A549 (cell line): Measurements from ENCODE around the gene LRRC46.

Source experiments
- ATOH8 ChIP-seq: fragments of 250-450 bp; sonication (Bioruptor Pico); IDR thresholded peaks from 2 replicates; pipeline ENCODE4 v1.5.0; 2020; ENCODE audit warnings: low read depth, mild to moderate bottlenecking, moderate library complexity
- BHLHE40 ChIP-seq: IDR thresholded peaks from 2 replicates; pipeline ENCODE4 v1.6.1; 2012; ENCODE audit warnings: low read depth, low read length, inconsistent platforms
- CBX8 ChIP-seq: fragments of 200-600 bp; sonication (generic); IDR thresholded peaks from 2 replicates; pipeline ENCODE4 v1.6.1; 2016
- CTCF ChIP-seq: fragments of >200 bp; sonication (Bioruptor Twin); formaldehyde crosslinking; IDR thresholded peaks from 3 replicates; pipeline ENCODE4 v1.5.1; 2016
- MAX ChIP-seq: IDR thresholded peaks from 2 replicates; pipeline ENCODE4 v1.6.1; 2012
- NFE2L2 ChIP-seq: fragments of 150-350 bp; conservative IDR thresholded peaks from 2 replicates; pipeline ENCODE4 v1.6.1; 2014; ENCODE audit warnings: low read length
- POLR2A ChIP-seq: IDR thresholded peaks from 2 replicates; pipeline ENCODE4 v1.6.1; 2012; ENCODE audit warnings: mild to moderate bottlenecking, low read length
- RFX5 ChIP-seq: fragments of 450-650 bp; IDR thresholded peaks from 2 replicates; pipeline ENCODE4 v1.7.1; 2014; ENCODE audit warnings: antibody characterized with exemption, mild to moderate bottlenecking, moderate library complexity
- RNF2 ChIP-seq: fragments of 200-600 bp; sonication (generic); IDR thresholded peaks from 2 replicates; pipeline ENCODE4 v1.6.1; 2016; ENCODE audit warnings: low read depth, mild to moderate bottlenecking, antibody characterized with exemption, moderate library complexity, borderline replicate concordance
- ZFP36 ChIP-seq: fragments of 450-650 bp; IDR thresholded peaks from 2 replicates; pipeline ENCODE4 v1.6.1; 2014; ENCODE audit warnings: borderline replicate concordance; ENCODE audit not compliant: partially characterized antibody

- no peak for TF ChIP-seq MAX
- no peak for TF ChIP-seq CTCF
- TF ChIP-seq BHLHE40 = no peak
- no peak for TF ChIP-seq RNF2
- no peak for TF ChIP-seq ZFP36
- TF ChIP-seq RFX5 = no peak
- no peak for TF ChIP-seq CBX8
- no peak for TF ChIP-seq ATOH8 (CRISPR knock-in tag)
- no peak for TF ChIP-seq NFE2L2
- TF ChIP-seq POLR2A = no peak
Measured at GRCh38 chr17:47816111-47816735, 15.2 kb upstream of the LRRC46 start.
